ENCODE results near the gene DNAH5.
"Not testable (repeated sequence)": the region's sequence is repeated elsewhere in the genome, so short reads cannot be mapped to it uniquely, and the experiment has no call there.

The DNAH5 gene

GRCh38 chr5:13809921-13810320 is 134.6 kb downstream of the DNAH5 start:
- H3K9me3 ChIP-seq (ENCODE audit: control insufficient read depth in 5 of 5, low read length in 5 of 5) = no peaks in the 10 kb centered on the region
- H3K27me3 ChIP-seq (ENCODE audit: control insufficient read depth in 5 of 5, insufficient read depth in 4 of 5, low read length in 5 of 5) = no peaks in the 10 kb centered on the region
- no peak overlapping the region for H3K27ac ChIP-seq (ENCODE audit: low read depth, low read length)
- H3K36me3 ChIP-seq (ENCODE audit: control insufficient read depth in 5 of 5, insufficient read depth in 5 of 5, low read length in 5 of 5) = no peaks in the 10 kb centered on the region
- H3K4me1 ChIP-seq (ENCODE audit: control insufficient read depth in 5 of 5, insufficient read depth in 5 of 5, low read length in 5 of 5) = no peaks in the 10 kb centered on the region
- H3K4me3 ChIP-seq (ENCODE audit: low read depth in 1 of 5, low read length in 5 of 5) = no peak overlapping the region
- no peak overlapping the region for H3K9ac ChIP-seq (ENCODE audit: low read length in 5 of 5)

- Histone ChIP-seq H3K9me3 (ENCODE audit: control insufficient read depth in 5 of 5, low read length in 5 of 5) (no peaks in the 10 kb centered on the region), H3K36me3 (ENCODE audit: control insufficient read depth in 5 of 5, insufficient read depth in 5 of 5, low read length in 5 of 5) (no peaks in the 10 kb centered on the region), H3K27me3 (ENCODE audit: control insufficient read depth in 5 of 5, insufficient read depth in 4 of 5, low read length in 5 of 5) (no peaks in the 10 kb centered on the region), H3K9ac (ENCODE audit: low read length in 5 of 5) (no peak overlapping the region), H3K4me1 (ENCODE audit: control insufficient read depth in 5 of 5, insufficient read depth in 5 of 5, low read length in 5 of 5) (no peaks in the 10 kb centered on the region), H3K4me3 (ENCODE audit: low read depth in 1 of 5, low read length in 5 of 5) (no peak overlapping the region), H3K27ac (ENCODE audit: low read depth, low read length) (no peak overlapping the region)
Observed at GRCh38 chr5:13804336-13804735, 140.2 kb downstream of the DNAH5 start.

GRCh38 chr5:13798569-13798968 is 145.9 kb downstream of the DNAH5 start:
- not testable (repeated sequence) for H3K9me3 ChIP-seq (ENCODE audit: control insufficient read depth in 5 of 5, low read length in 5 of 5); H3K4me3 ChIP-seq (ENCODE audit: low read depth in 1 of 5, low read length in 5 of 5); H3K4me1 ChIP-seq (ENCODE audit: control insufficient read depth in 5 of 5, insufficient read depth in 5 of 5, low read length in 5 of 5); H3K27me3 ChIP-seq (ENCODE audit: control insufficient read depth in 5 of 5, insufficient read depth in 4 of 5, low read length in 5 of 5); H3K9ac ChIP-seq (ENCODE audit: low read length in 5 of 5); H3K27ac ChIP-seq (ENCODE audit: low read depth, low read length); H3K36me3 ChIP-seq (ENCODE audit: control insufficient read depth in 5 of 5, insufficient read depth in 5 of 5, low read length in 5 of 5)

GRCh38 chr5:13785781-13786415 is 158.6 kb downstream of the DNAH5 start:
- Histone ChIP-seq H3K9me3 (ENCODE audit: control insufficient read depth in 5 of 5, low read length in 5 of 5) (peaks cover 0 to 3% (median 0%) of the 10 kb centered on the region in 5 donors), H3K27me3 (ENCODE audit: control insufficient read depth in 5 of 5, insufficient read depth in 4 of 5, low read length in 5 of 5) (no peaks in the 10 kb centered on the region), H3K9ac (ENCODE audit: low read length in 5 of 5) (no peak overlapping the region), H3K36me3 (ENCODE audit: control insufficient read depth in 5 of 5, insufficient read depth in 5 of 5, low read length in 5 of 5) (no peaks in the 10 kb centered on the region), H3K27ac (ENCODE audit: low read depth, low read length) (no peak overlapping the region), H3K4me1 (ENCODE audit: control insufficient read depth in 5 of 5, insufficient read depth in 5 of 5, low read length in 5 of 5) (no peaks in the 10 kb centered on the region), H3K4me3 (ENCODE audit: low read depth in 1 of 5, low read length in 5 of 5) (no peak overlapping the region)

GRCh38 chr5:13783726-13784125 is 160.8 kb downstream of the DNAH5 start:
- Histone ChIP-seq H3K9ac (ENCODE audit: low read length in 5 of 5) (no peak overlapping the region), H3K4me3 (ENCODE audit: low read depth in 1 of 5, low read length in 5 of 5) (no peak overlapping the region), H3K27ac (ENCODE audit: low read depth, low read length) (no peak overlapping the region), H3K4me1 (ENCODE audit: control insufficient read depth in 5 of 5, insufficient read depth in 5 of 5, low read length in 5 of 5) (no peaks in the 10 kb centered on the region), H3K36me3 (ENCODE audit: control insufficient read depth in 5 of 5, insufficient read depth in 5 of 5, low read length in 5 of 5) (no peaks in the 10 kb centered on the region), H3K9me3 (ENCODE audit: control insufficient read depth in 5 of 5, low read length in 5 of 5) (peaks cover 0 to 3% (median 0%) of the 10 kb centered on the region in 5 donors), H3K27me3 (ENCODE audit: control insufficient read depth in 5 of 5, insufficient read depth in 4 of 5, low read length in 5 of 5) (no peaks in the 10 kb centered on the region)

GRCh38 chr5:13780081-13780480 is 164.4 kb downstream of the DNAH5 start:
- H3K9ac ChIP-seq (ENCODE audit: low read length in 5 of 5) = no peak overlapping the region
- H3K27me3 ChIP-seq (ENCODE audit: control insufficient read depth in 5 of 5, insufficient read depth in 4 of 5, low read length in 5 of 5) = no peaks in the 10 kb centered on the region
- no peak overlapping the region for H3K4me3 ChIP-seq (ENCODE audit: low read depth in 1 of 5, low read length in 5 of 5)
- no peaks in the 10 kb centered on the region for H3K36me3 ChIP-seq (ENCODE audit: control insufficient read depth in 5 of 5, insufficient read depth in 5 of 5, low read length in 5 of 5)
- H3K27ac ChIP-seq (ENCODE audit: low read depth, low read length) = no peak overlapping the region
- H3K9me3 ChIP-seq (ENCODE audit: control insufficient read depth in 5 of 5, low read length in 5 of 5) = no peaks in the 10 kb centered on the region
- no peaks in the 10 kb centered on the region for H3K4me1 ChIP-seq (ENCODE audit: control insufficient read depth in 5 of 5, insufficient read depth in 5 of 5, low read length in 5 of 5)

GRCh38 chr5:13773649-13774048 is 170.8 kb downstream of the DNAH5 start:
- H3K9ac ChIP-seq (ENCODE audit: low read length in 5 of 5) = no peak overlapping the region
- H3K27me3 ChIP-seq (ENCODE audit: control insufficient read depth in 5 of 5, insufficient read depth in 4 of 5, low read length in 5 of 5) = no peaks in the 10 kb centered on the region
- no peaks in the 10 kb centered on the region for H3K9me3 ChIP-seq (ENCODE audit: control insufficient read depth in 5 of 5, low read length in 5 of 5)
- H3K27ac ChIP-seq (ENCODE audit: low read depth, low read length) = no peak overlapping the region
- H3K4me1 ChIP-seq (ENCODE audit: control insufficient read depth in 5 of 5, insufficient read depth in 5 of 5, low read length in 5 of 5) = no peaks in the 10 kb centered on the region
- no peaks in the 10 kb centered on the region for H3K36me3 ChIP-seq (ENCODE audit: control insufficient read depth in 5 of 5, insufficient read depth in 5 of 5, low read length in 5 of 5)
- H3K4me3 ChIP-seq (ENCODE audit: low read depth in 1 of 5, low read length in 5 of 5) = no peak overlapping the region

GRCh38 chr5:13771011-13771571 is 173.4 kb downstream of the DNAH5 start:
- Histone ChIP-seq H3K9me3 (ENCODE audit: control insufficient read depth in 5 of 5, low read length in 5 of 5) (no peaks in the 10 kb centered on the region), H3K9ac (ENCODE audit: low read length in 5 of 5) (no peak overlapping the region), H3K4me3 (ENCODE audit: low read depth in 1 of 5, low read length in 5 of 5) (no peak overlapping the region), H3K36me3 (ENCODE audit: control insufficient read depth in 5 of 5, insufficient read depth in 5 of 5, low read length in 5 of 5) (no peaks in the 10 kb centered on the region), H3K27ac (ENCODE audit: low read depth, low read length) (no peak overlapping the region), H3K4me1 (ENCODE audit: control insufficient read depth in 5 of 5, insufficient read depth in 5 of 5, low read length in 5 of 5) (no peaks in the 10 kb centered on the region), H3K27me3 (ENCODE audit: control insufficient read depth in 5 of 5, insufficient read depth in 4 of 5, low read length in 5 of 5) (no peaks in the 10 kb centered on the region)

- Histone ChIP-seq H3K9me3 (ENCODE audit: control insufficient read depth in 5 of 5, low read length in 5 of 5) (no peaks in the 10 kb centered on the region), H3K9ac (ENCODE audit: low read length in 5 of 5) (no peak overlapping the region), H3K27ac (ENCODE audit: low read depth, low read length) (no peak overlapping the region), H3K4me1 (ENCODE audit: control insufficient read depth in 5 of 5, insufficient read depth in 5 of 5, low read length in 5 of 5) (no peaks in the 10 kb centered on the region), H3K4me3 (ENCODE audit: low read depth in 1 of 5, low read length in 5 of 5) (no peak overlapping the region), H3K36me3 (ENCODE audit: control insufficient read depth in 5 of 5, insufficient read depth in 5 of 5, low read length in 5 of 5) (no peaks in the 10 kb centered on the region), H3K27me3 (ENCODE audit: control insufficient read depth in 5 of 5, insufficient read depth in 4 of 5, low read length in 5 of 5) (no peaks in the 10 kb centered on the region)
Observed at GRCh38 chr5:13766236-13766635, 178.3 kb downstream of the DNAH5 start.

- Histone ChIP-seq H3K9ac (ENCODE audit: low read length in 5 of 5) (no peak overlapping the region), H3K4me3 (ENCODE audit: low read depth in 1 of 5, low read length in 5 of 5) (no peak overlapping the region), H3K4me1 (ENCODE audit: control insufficient read depth in 5 of 5, insufficient read depth in 5 of 5, low read length in 5 of 5) (no peaks in the 10 kb centered on the region), H3K9me3 (ENCODE audit: control insufficient read depth in 5 of 5, low read length in 5 of 5) (no peaks in the 10 kb centered on the region), H3K27ac (ENCODE audit: low read depth, low read length) (no peak overlapping the region), H3K27me3 (ENCODE audit: control insufficient read depth in 5 of 5, insufficient read depth in 4 of 5, low read length in 5 of 5) (no peaks in the 10 kb centered on the region), H3K36me3 (ENCODE audit: control insufficient read depth in 5 of 5, insufficient read depth in 5 of 5, low read length in 5 of 5) (no peaks in the 10 kb centered on the region)
Observed at GRCh38 chr5:13763719-13764118, 180.8 kb downstream of the DNAH5 start.
